HL-60/S4 treated with retinoic acid at 250 ng/mL for 4 days and 3 days (cell line): ENCODE data around the gene MIS18A.
"Not testable (repeated sequence)": the region's sequence is repeated elsewhere in the genome, so short reads cannot be mapped to it uniquely, and the experiment has no call there.

ENCODE experiments used
- in situ Hi-C: fragments of 300-500 bp; cut with MboI; formaldehyde crosslinking; loops from 2 replicates; pipeline ENCODE4 v1.7.0; 2022; ENCODE audit warnings: low sequenced_read_pairs

The MIS18A gene, protein sequence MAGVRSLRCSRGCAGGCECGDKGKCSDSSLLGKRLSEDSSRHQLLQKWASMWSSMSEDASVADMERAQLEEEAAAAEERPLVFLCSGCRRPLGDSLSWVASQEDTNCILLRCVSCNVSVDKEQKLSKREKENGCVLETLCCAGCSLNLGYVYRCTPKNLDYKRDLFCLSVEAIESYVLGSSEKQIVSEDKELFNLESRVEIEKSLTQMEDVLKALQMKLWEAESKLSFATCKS

DNA sequence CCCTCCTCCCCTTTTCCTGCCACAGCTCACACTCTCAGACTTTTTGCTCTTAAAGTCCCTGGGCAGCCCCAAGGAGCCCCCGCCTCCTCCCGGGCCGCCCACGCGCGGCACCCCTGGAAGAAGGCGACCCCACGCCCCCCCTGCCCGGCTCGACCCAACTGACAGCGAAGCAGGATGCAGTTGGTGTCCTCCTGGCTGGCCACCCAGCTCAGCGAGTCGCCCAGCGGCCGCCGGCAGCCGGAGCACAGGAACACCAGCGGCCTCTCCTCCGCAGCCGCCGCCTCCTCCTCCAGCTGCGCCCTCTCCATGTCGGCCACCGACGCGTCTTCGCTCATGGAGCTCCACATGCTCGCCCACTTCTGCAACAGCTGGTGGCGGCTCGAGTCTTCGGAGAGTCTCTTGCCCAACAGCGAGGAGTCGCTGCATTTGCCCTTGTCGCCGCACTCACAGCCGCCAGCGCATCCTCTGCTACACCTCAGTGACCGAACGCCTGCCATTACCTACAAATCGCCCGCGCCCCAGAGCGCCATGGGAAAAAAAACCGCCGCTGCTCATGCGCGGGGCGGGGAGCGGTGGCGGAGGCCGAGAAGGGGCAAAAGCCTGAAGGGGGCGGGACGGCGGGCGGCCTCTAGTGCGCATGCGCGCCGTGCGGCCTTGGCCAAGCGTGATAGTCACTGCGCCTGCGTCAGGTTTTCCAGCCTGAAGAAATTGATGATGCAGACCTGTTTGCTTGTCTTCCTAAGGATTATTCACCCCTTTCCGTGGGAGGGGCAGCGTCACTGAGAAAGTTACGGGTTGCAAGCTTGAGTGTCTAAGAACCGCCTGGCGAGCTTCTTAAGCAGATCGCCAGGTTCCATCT is at the start of gene MIS18A:
Gene MIS18A, minus strand, starts transcription at position 532 of the 859 bp plus-strand sequence. Its CDS starts 35 bp downstream, at position 497.
- in situ Hi-C loops, result no loop called here

DNA sequence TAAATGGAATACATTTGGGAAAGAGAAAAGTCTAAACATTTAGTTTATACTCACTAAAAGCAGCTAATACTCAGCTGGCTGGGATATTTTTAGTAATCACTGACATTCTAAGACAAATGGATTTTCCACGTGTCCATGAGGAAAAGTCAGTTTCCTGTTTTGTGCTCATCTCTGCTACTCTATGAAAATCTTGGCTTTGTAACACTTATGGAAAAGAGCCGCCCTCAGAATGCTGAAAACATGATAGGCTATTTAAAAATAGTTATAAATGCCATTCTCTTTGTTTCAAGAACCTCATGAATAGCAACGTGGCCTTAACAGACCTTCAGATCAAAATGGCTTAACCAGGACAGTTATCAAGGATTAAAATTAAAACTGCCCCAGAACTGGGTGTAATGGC is 49.7 kb upstream of the MIS18A start:
- in situ Hi-C loops, result no loop called here

DNA sequence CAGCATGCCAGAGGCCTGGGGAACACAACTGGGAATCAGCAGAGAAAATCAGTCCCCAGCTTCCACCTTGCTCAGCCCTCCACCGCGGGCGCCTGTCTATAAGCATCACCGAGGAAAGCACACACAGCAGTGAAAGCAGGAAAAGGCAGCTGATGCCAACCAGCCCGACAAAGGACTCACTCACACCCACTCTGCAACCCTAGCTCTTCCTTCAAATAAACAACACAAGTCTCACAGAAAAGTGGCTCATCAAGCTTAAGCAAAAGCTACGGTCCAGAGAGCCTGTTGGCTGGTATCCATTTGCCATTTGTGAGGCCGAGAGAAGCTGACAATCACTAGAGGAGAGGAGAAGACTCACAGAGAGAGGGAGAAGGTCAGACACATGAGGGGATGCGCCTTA is 46.9 kb upstream of the MIS18A start:
- in situ Hi-C loops, result no loop called here

DNA sequence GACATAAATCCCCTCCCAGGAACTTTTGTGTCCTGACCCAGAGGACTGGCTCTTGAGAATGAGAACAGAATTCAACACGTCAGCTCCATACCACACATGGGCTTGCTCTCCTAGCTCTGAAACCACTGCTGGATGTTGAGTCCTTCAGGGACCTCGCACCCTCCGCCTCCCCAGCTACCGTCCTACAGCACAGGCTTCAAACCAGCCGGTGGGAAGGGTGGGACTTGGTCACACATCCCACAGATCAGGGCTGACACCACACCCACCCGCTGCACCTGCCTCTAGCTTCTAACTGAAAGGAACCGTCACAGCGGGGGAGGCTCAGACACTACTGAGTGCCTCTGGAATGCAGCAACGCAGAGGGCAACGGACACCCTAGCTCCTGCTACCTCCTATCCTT is 43.8 kb upstream of the MIS18A start:
- in situ Hi-C loops, result no loop called here

GRCh38 chr21:32322103-32322502 is 43.3 kb upstream of the MIS18A start:
- in situ Hi-C loops, result no loop called here

DNA sequence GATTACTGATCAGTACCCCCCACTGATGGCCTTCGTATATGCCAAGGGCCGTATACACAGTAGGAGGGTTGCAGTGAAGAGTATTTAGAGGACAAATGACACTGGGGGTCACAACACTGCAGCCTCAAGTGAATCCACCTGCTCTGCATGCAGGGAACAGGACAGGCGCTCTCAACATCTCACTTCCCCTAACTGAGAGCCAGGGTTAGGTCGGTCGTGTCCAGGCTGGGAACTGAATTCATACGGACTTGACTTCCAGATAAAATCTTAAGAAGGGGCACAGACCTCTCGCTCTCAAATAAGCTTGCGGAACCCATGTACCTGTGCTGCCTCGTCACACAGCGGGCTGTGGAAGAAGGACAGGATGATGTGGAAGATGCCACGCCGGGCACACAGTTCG is 42.6 kb upstream of the MIS18A start:
- in situ Hi-C loops, result no loop called here

GRCh38 chr21:32320726-32321125 is 41.9 kb upstream of the MIS18A start:
- in situ Hi-C loops, result no loop called here

DNA sequence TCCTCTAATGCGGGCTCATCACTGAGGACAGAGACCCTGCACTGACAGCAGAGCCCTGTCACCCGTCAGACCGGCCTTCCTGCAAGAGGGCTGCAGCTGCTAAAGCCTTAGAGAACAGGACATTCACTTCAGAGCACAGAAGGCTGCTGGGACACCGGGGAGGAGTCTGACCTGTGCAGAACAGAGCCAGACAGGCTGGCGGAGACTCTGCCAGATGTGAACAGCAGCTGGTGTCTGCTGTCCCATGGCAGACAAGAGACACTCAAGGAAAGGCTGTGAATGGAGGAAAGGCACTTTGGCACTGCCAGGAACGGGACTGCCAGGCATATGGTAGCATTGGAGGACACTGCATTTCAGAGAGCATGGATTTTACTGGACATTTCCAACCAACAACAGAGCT is 41.2 kb upstream of the MIS18A start:
- in situ Hi-C loops, result no loop called here

DNA sequence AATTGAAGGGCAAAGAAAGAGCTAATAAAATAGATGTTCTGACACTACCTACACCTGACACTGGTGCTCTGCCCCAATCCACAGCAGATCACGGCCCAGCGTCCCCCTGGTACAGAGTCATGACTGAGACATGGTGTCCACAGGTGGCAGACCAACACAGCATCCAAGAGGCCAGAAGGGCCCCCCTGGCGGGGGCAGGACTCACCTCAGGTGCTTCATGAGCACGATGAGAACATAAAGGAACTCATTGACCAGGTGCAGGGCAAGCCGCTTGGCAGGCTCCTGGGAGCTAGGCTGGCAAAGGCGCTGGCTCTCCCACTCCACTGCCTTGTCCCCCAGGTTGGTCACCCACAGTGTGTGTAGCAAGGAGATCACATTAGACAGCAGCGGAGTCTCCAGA is 40.2 kb upstream of the MIS18A start:
- in situ Hi-C loops, result no loop called here

DNA sequence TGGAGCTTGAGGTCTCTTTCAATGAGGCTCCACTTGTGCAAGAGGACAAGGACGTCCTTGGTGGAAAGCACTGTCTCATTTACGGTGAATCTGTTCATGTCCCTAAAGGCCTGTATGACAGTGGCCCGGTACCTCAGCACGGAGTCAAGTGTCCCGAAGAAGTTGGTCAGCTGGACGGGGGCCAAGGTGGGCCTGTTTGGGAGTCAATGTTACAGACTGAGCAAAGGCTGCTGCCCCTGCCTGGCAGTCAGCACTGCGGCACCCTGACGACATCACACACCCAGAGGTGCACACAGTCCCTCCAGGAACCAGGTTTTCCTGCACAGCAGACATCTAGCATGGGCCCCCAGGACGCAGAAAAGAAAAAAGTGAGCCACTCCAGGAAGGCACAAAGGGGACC is 38.9 kb upstream of the MIS18A start:
- in situ Hi-C loops, result no loop called here

DNA sequence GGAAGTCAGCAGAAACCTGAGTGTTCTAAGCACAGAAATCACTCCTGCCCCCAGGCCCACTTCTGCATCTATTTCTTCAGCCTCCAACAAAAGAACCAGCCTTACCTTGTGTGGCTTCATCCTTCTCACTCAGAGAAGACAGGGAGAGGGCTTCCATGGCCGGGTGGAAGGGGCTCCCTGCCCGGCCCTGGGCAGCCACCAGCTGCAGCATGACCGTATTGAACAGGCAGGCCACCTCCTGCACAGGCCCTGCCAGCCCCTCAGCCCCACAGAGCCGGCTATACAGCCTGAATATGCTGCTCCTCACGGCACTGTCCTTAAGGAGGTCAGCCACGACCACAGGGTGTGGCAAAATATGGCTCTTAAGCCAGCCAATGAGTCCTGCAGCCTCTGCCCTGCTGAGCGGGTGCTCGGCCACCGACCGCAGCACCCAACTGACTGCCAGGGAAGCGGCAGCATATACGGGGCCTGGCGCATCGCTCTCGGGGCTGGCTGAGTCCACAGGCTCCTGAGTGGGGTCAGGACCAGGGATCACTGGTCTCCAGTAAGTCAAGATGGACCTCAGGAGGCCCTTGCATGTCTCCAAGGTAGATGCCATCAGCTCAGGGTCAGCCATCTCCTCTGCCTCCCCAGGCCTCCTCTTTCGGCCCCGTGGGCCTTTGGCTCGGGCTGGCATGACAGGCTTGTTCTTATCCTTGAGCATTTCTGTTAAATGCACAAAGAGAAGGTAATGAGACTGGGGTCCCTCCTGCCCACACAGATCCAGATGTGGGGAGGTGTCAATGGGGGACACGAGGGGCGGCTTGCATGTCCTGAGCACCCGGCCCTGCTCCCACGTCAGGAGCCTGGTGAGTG is 37.7 kb upstream of the MIS18A start:
- in situ Hi-C loops, result no loop called here

DNA sequence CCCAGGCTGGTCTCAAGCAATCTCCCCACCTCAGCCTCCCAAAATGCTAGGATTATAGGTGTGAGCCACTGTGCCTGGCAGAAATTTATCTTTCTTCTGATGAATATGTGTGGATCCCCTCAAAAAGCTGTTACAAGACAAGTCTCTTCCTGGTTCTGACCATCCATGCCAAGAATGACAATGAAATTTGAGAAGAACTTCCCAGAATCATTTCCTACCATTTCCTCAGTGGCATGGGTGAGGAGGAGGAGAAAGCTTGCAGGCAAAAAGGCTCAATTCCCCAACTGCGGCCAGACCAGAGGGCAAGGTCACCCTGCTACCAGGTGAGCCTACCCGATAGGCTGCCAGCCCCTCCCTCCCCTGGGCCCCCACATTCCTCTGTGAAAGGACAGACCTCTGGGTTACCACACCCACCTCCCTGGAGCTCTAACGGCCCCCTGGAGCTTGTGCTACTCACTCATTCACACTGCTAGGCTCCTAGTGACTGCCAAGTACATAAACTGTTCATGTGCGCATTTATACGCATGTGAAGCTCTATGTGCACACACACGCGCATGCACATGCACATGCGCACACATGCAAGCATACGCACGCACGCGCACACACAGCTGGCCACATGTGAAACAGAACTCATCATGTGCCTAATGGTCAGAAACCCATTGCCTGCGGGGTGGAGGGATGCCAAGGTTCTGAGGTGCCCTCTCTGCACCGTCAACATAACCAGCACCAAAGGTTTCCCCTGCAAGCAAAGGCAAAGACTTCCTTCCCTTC is 36.8 kb upstream of the MIS18A start:
- in situ Hi-C loops, result no loop called here

GRCh38 chr21:32314806-32315205 is 36.0 kb upstream of the MIS18A start:
- in situ Hi-C loops, result no loop called here

GRCh38 chr21:32312976-32313375 is 34.1 kb upstream of the MIS18A start:
- in situ Hi-C loops, result no loop called here

DNA sequence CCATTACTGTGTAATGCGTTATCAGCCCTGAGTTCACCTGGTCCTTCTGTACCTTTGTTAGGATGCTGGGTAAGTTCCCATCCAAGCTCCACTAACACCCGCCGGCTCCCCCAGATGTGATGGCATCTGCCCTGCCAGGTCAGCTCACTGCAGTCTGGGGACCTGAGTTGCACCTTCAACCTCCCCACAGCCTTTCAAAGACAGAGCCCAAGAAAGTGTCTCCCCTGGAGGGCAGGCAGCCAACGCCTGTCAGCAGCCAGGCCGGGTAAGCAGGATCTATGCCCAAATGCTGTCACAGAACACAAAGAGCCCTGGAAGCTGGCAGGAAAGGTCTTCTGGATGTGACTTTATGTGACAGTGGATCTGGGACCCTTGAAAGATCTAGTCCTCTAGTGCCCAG is 33.5 kb upstream of the MIS18A start:
- in situ Hi-C loops, result no loop called here

DNA sequence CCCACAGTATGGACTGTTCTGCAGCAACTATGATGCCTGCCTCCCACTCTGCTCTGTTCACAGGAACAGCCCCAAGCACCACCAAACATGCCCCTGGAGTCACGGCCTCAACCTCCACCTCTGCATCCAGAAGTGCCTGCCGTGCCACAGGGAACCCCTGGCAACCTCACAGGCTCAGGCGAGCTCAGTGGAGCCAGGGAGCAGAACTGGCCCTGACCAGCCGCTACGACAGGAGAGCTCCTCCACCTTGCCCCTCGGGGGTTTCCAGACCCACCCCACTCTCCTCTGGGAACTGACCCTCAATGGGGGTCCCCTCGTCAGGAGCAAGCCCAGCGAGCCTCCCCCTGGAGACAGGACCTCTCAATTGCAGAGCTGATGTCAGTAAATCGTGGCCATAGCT is 32.8 kb upstream of the MIS18A start:
- in situ Hi-C loops, result no loop called here

DNA sequence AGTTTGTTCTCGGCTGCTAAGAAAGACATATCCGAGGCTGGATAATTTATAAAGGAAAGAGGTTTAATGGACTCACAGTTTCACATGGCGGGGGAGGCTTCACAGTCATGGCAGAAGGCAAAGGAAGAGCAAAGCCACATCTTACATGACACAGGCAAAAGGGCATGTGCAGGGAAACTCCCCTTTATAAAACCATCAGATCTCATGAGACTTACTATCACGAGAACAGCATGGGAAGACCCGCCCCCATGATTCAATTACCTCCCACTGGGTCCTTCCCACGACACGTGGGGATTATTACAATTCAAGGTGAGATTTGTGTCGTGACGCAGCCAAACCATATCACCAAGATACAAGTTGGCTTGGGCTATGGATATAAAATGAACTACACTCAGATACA is 32.1 kb upstream of the MIS18A start:
- in situ Hi-C loops, result not testable (repeated sequence)

- in situ Hi-C loops, result no loop called here
Observed at GRCh38 chr21:32309906-32310460, 31.1 kb upstream of the MIS18A start.

DNA sequence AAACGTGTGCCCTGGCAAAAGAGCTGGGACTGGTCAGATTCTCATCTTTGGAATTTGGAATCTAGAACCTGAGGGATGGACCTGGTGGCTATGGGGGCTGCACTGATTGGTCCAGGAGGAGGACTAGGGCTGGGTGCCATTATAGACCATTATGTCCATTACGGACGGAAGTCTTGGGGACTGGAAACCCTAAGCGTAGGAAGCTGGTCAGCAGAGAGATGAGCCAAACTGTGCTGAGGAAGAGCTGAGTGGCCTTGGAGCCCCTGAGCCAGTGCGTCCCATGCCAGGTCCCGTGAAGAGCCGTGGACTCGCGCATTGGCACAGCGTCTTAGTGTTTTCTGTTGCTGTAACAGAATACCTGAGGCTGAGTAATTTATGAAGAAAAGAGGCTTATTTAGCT is 29.8 kb upstream of the MIS18A start:
- in situ Hi-C loops, result no loop called here

GRCh38 chr21:32307706-32308105 is 28.9 kb upstream of the MIS18A start:
- in situ Hi-C loops, result no loop called here
